A549 (cell line): ENCODE results near the gene APBB2.

Source experiments
- BCL3 ChIP-seq: fragments of >200 bp; sonication (Bioruptor Twin); formaldehyde crosslinking; IDR thresholded peaks from 3 replicates; pipeline ENCODE4 v1.6.1; 2016
- CTCF ChIP-seq: fragments of >200 bp; sonication (Bioruptor Twin); formaldehyde crosslinking; IDR thresholded peaks from 3 replicates; pipeline ENCODE4 v1.5.1; 2016
- EP300 ChIP-seq, 2 experiments: fragments of >200 bp; sonication (Bioruptor Twin); formaldehyde crosslinking; IDR thresholded peaks; 2 replicates in 1 of 2; 3 replicates in 1 of 2; pipeline ENCODE4 v1.6.1; 2016 to 2017
- HOXB5 ChIP-seq: fragments of 250-450 bp; sonication (Bioruptor Pico); IDR thresholded peaks from 2 replicates; pipeline ENCODE4 v1.5.0; 2020; ENCODE audit warnings: mild to moderate bottlenecking, moderate library complexity
- MAX ChIP-seq: IDR thresholded peaks from 2 replicates; pipeline ENCODE4 v1.6.1; 2012
- MAZ ChIP-seq: fragments of 150-350 bp; IDR thresholded peaks from 2 replicates; pipeline ENCODE4 v1.6.1; 2014; ENCODE audit warnings: antibody characterized with exemption, low read depth, low read length, borderline replicate concordance
- MYC ChIP-seq: IDR thresholded peaks from 2 replicates; pipeline ENCODE4 v1.6.1; 2012; ENCODE audit warnings: mild to moderate bottlenecking, inconsistent platforms, low read length, improper control_type of control experiment, borderline replicate concordance
- NFE2L2 ChIP-seq: fragments of 150-350 bp; conservative IDR thresholded peaks from 2 replicates; pipeline ENCODE4 v1.6.1; 2014; ENCODE audit warnings: low read length
- NR3C1 ChIP-seq: fragments of >200 bp; sonication (Bioruptor Twin); formaldehyde crosslinking; IDR thresholded peaks from 3 replicates; pipeline ENCODE4 v1.6.1; 2017
- POLR2A ChIP-seq: IDR thresholded peaks from 2 replicates; pipeline ENCODE4 v1.6.1; 2012; ENCODE audit warnings: mild to moderate bottlenecking, low read length
- RARB ChIP-seq: fragments of 250-450 bp; sonication (Bioruptor Pico); IDR thresholded peaks from 2 replicates; pipeline ENCODE4 v1.8.0; 2021; ENCODE audit warnings: mild to moderate bottlenecking, moderate library complexity
- RCOR1 ChIP-seq: fragments of 150-350 bp; IDR thresholded peaks from 2 replicates; pipeline ENCODE4 v1.6.1; 2014; ENCODE audit warnings: antibody characterized with exemption, low read length, low read depth
- RFX5 ChIP-seq: fragments of 450-650 bp; IDR thresholded peaks from 2 replicates; pipeline ENCODE4 v1.7.1; 2014; ENCODE audit warnings: antibody characterized with exemption, mild to moderate bottlenecking, moderate library complexity

- TF ChIP-seq POLR2A, result no peak
- no peak for TF ChIP-seq HOXB5 (CRISPR knock-in tag)
- TF ChIP-seq RFX5, result no peak
- no peak for TF ChIP-seq RCOR1
- no peak for TF ChIP-seq CTCF
- no peak for TF ChIP-seq MAZ
- no peak for TF ChIP-seq NR3C1
- TF ChIP-seq EP300 (IDR thresholded peaks at IDR 0.05), result no peak
- no peak for TF ChIP-seq RARB
- TF ChIP-seq NFE2L2, result no peak
- no peak for TF ChIP-seq BCL3
- no peak for TF ChIP-seq MYC
- TF ChIP-seq MAX, result no peak
Observed at GRCh38 chr4:40912460-40913184, 301.7 kb downstream of the APBB2 start.
